HepG2 (cell line): ENCODE measurements around the gene GLIS1. TPM values are rescaled to one million over a fixed set of nuclear protein-coding genes. Genes with fewer than 3 reads are reported as not detected.

ENCODE experiments used
- ATAC-seq: fragments of 200-7000 bp; cut with Tn5 transposase; 3 replicates; pipeline ENCODE4 v1.9.1; 2020; ENCODE audit warnings: mild to moderate bottlenecking, moderate library complexity
- BruUV-seq: library from RNA; stranded (reverse); fragments of 400-500 nt; replicated peaks from 2 replicates; lab custom pipeline; 2021; lab: Mats Ljungman, UMichigan
- CTCF ChIA-PET: fragments of 300-600 bp; formaldehyde crosslinking; extraction: SDS; loops from one replicate; lab custom pipeline; 2021; ENCODE audit warnings: low total read pairs, inconsistent platforms, low intra/inter-chr PET ratio; lab: Yijun Ruan, JAX
- POLR2A ChIA-PET: fragments of 350-600 bp; sonication (Branson Sonifier 250); formaldehyde crosslinking; loops from one replicate; lab custom pipeline; 2020; ENCODE audit warnings: antibody characterized with exemption, inconsistent platforms; lab: Yijun Ruan, JAX
- DNase-seq: peaks from one replicate; pipeline ENCODE4 v3.0.0-alpha.2; 2015; ENCODE audit warnings: low spot score
- FAIRE-seq: peaks from 3 replicates; lab custom pipeline; 2011; peaks lifted over from hg19 to GRCh38; lab: Jason Lieb, UNC
- H2AFZ ChIP-seq: one replicate; pipeline ENCODE4 v1.6.1; 2011; ENCODE audit warnings: low read length, inconsistent platforms
- H3K27ac ChIP-seq: fragments of 300-600 bp; 3 replicates; pipeline ENCODE4 v1.8.0; 2011; ENCODE audit warnings: mixed run types, mild to moderate bottlenecking, mixed read lengths, low read length, inconsistent platforms; ENCODE audit not compliant: insufficient read depth; ENCODE audit errors: extremely low read length
- H3K27me3 ChIP-seq, 2 experiments: fragments of 200-600 bp in 1 of 2; 2 replicates in 1 of 2; 3 replicates in 1 of 2; pipeline versions ENCODE4 v1.6.0 to v1.8.0; 2011; ENCODE audit warnings: low read length in 2 of 2, mild to moderate bottlenecking in 2 of 2, moderate library complexity in 2 of 2, inconsistent platforms in 1 of 2; ENCODE audit not compliant: insufficient read depth in 2 of 2, control insufficient read depth in 1 of 2
- H3K36me3 ChIP-seq, 2 experiments: fragments of 200-600 bp in 1 of 2; replicated peaks in 1 of 2; 2 replicates in 1 of 2; 3 replicates in 1 of 2; pipeline versions ENCODE4 v1.5.1 to v1.8.0; 2011; ENCODE audit warnings: low read length in 2 of 2, inconsistent platforms in 1 of 2; ENCODE audit not compliant: insufficient read depth in 2 of 2, control insufficient read depth in 1 of 2
- H3K4me1 ChIP-seq: 2 replicates; pipeline ENCODE4 v1.5.1; 2012; ENCODE audit warnings: low read length, inconsistent platforms; ENCODE audit not compliant: insufficient read depth
- H3K4me2 ChIP-seq: 2 replicates; pipeline ENCODE4 v1.6.0; 2011; ENCODE audit warnings: low read depth, low read length, inconsistent platforms
- H3K4me3 ChIP-seq, 3 experiments: fragments of 200-600 bp in 1 of 3; sonication (generic), shearing (Covaris generic) in 1 of 3; replicated peaks in 1 of 3; 2 replicates each; pipeline ENCODE4 v1.5.1; 2011 to 2016; ENCODE audit warnings: low read length in 3 of 3, inconsistent platforms in 2 of 3, low read depth in 2 of 3, mild to moderate bottlenecking in 2 of 3, control low read depth in 1 of 3, mixed read lengths in 1 of 3; ENCODE audit not compliant: insufficient read depth in 1 of 3
- H3K79me2 ChIP-seq: one replicate; pipeline ENCODE4 v1.6.1; 2011; ENCODE audit warnings: low read length, inconsistent platforms; ENCODE audit not compliant: insufficient read depth
- H3K9ac ChIP-seq: 2 replicates; pipeline ENCODE4 v1.6.0; 2011; ENCODE audit warnings: mild to moderate bottlenecking, low read depth, low read length, inconsistent platforms; ENCODE audit not compliant: insufficient read depth
- H3K9me3 ChIP-seq: 2 replicates; pipeline ENCODE4 v1.5.1; 2012; ENCODE audit warnings: mild to moderate bottlenecking, low read length
- H4K20me1 ChIP-seq: 2 replicates; pipeline ENCODE4 v1.6.0; 2011; ENCODE audit warnings: inconsistent platforms, mild to moderate bottlenecking, low read length, moderate library complexity; ENCODE audit not compliant: insufficient read depth
- SALL1 ChIP-seq: sonication (generic); formaldehyde crosslinking; IDR thresholded peaks from 2 replicates; pipeline ENCODE4 v1.8.0; 2022; ENCODE audit warnings: mild to moderate bottlenecking, missing genetic modification reagents
- TFDP1 ChIP-seq: IDR thresholded peaks from 2 replicates; pipeline ENCODE4 v1.6.1; 2016; ENCODE audit warnings: missing compliant biosample characterization, missing genetic modification reagents, borderline replicate concordance
- ZBTB1 ChIP-seq: sonication (generic); formaldehyde crosslinking; IDR thresholded peaks from 2 replicates; pipeline ENCODE4 v1.4.0; 2020; ENCODE audit warnings: missing genetic modification reagents, borderline replicate concordance
- ZNF800 ChIP-seq: sonication (generic); formaldehyde crosslinking; IDR thresholded peaks from 2 replicates; pipeline ENCODE4 v1.4.0; 2020; ENCODE audit warnings: missing genetic modification reagents
- WGBS: methylation state at CpG from one replicate; pipeline ENCODE4 v1.1.6; 2017; ENCODE audit warnings: low lambda C conversion rate; 5-methylcytosine and 5-hydroxymethylcytosine counted together
- in situ Hi-C: cut with HindIII; loops from 2 replicates; pipeline ENCODE4 v1.10.0; 2017; ENCODE audit warnings: low pct_unique_long_range_greater_than_20kb; ENCODE audit not compliant: extremely low pct_ligation_motif_present
- intact Hi-C: fragments of 100-400 bp; cut with micrococcal nuclease; formaldehyde crosslinking; loops from one replicate; pipeline ENCODE4 v1.10.0; 2022; ENCODE audit not compliant: unreplicated experiment
- polyA plus RNA-seq, 8 experiments: library from polyadenylated mRNA; depleted of rRNA in 3 of 8; stranded (reverse) in 7 of 8; unstranded in 1 of 8; fragments of >200 nt; fragmentation: Illumina TruSeq in 4 of 8; extraction: Trizol in 4 of 8; gene quantifications; 2 replicates each; pipeline versions ENCODE4 v1.2.1 to v1.2.3, GENCODE V29; 2011 to 2016; ENCODE audit warnings: low read depth in 4 of 8, missing spikeins in 1 of 8, mixed read lengths in 1 of 8; ENCODE audit not compliant: insufficient read depth in 1 of 8
- total RNA-seq, 5 experiments: library from RNA; depleted of rRNA; stranded (reverse); fragments of >200 nt; fragmentation: Illumina TruSeq; extraction: Trizol; gene quantifications; 2 replicates each; pipeline ENCODE4 v1.2.3, GENCODE V29; 2016; ENCODE audit warnings: low read depth in 1 of 5

The GLIS1 gene
- total and polyA plus RNA-seq, 2 of the 13 experiments (the other 11 are each of a cell fraction or from before 2014, with no cell fraction given), result 0.03 TPM; not detected in 1

DNA sequence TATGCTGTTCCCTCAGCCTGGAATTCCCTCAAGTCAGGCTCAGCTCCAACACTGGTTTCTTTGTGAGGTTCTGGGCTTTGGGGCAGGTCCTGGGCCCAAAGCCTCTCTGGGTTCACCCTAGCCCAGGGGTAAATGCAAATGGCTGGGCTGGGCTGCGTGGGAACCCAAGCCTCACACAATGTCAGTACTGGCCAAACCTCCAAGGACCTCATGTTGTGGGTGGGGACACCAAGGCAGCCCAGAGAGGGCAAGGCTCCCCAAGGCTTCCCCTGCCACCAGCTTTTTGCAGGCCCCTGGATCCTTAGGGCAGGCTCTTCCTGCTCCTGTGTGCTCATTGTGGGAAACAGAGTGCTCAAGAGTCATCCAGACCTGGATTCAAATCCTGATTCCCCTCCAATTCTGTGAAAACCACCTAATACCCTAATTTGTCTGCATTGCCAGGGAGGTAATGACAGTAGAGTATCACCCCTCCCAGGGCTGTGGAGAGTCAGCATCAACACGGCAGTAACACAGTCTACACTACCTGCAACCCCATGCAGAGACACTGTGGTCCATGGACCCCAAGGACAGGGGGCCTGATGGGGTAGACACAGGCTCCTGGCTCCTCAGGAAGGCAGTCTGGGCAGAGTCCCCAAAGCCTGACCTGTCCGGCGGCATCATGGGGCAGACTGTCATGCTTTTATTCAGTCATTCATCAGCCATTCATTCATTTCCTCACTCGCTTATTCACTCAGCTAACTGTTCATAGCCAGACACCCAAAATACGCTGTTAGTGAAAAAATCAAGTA is 194.0 kb downstream of the GLIS1 start:
- POLR2A ChIA-PET, result no interaction called here
- H3K9ac ChIP-seq, result no peak overlapping the region
- no peak for FAIRE-seq

More for the DNA sequence above, 194.0 kb downstream of the GLIS1 start:
- no TSS peak for BruUV-seq
- WGBS, result 17% methylated on average over 4 of the region's 6 CpGs
- DNase-seq (no peak), ATAC-seq (no peak)
- TF ChIP-seq ZNF800 (CRISPR knock-in tag) (no peak), SALL1 (CRISPR knock-in tag) (no peak), TFDP1 (CRISPR knock-in tag) (no peak), ZBTB1 (no peak)
- no peaks in the 10 kb centered on the region for H3K36me3 ChIP-seq
- peaks cover 5 to 71% of the 10 kb centered on the region in 2 experiments; a peak in 4 of 5 replicates for H3K27me3 ChIP-seq
- H3K4me1 ChIP-seq, result no peaks in the 10 kb centered on the region
- intact Hi-C loops (no loop called here), in situ Hi-C loops (no loop called here)
- no peak overlapping the region for H3K4me2 ChIP-seq
- no peaks in the 10 kb centered on the region for H4K20me1 ChIP-seq
- no peak overlapping the region for H3K27ac ChIP-seq
- no peaks in the 10 kb centered on the region for H3K79me2 ChIP-seq
- no peak overlapping the region for H3K4me3 ChIP-seq
- H3K9me3 ChIP-seq, result no peaks in the 10 kb centered on the region
- CTCF ChIA-PET, result no interaction called here
- H2AFZ ChIP-seq, result no peak overlapping the region
